GM12873 (cell line): Measurements from ENCODE around the gene CDNF.

Experiments
- CTCF ChIP-seq: IDR thresholded peaks from 2 replicates; pipeline ENCODE4 v1.5.1; 2012; ENCODE audit warnings: low read depth, mild to moderate bottlenecking, moderate library complexity, low read length, control low read depth; ENCODE audit not compliant: insufficient read depth; ENCODE audit errors: missing control alignments

CDNF gene

DNA sequence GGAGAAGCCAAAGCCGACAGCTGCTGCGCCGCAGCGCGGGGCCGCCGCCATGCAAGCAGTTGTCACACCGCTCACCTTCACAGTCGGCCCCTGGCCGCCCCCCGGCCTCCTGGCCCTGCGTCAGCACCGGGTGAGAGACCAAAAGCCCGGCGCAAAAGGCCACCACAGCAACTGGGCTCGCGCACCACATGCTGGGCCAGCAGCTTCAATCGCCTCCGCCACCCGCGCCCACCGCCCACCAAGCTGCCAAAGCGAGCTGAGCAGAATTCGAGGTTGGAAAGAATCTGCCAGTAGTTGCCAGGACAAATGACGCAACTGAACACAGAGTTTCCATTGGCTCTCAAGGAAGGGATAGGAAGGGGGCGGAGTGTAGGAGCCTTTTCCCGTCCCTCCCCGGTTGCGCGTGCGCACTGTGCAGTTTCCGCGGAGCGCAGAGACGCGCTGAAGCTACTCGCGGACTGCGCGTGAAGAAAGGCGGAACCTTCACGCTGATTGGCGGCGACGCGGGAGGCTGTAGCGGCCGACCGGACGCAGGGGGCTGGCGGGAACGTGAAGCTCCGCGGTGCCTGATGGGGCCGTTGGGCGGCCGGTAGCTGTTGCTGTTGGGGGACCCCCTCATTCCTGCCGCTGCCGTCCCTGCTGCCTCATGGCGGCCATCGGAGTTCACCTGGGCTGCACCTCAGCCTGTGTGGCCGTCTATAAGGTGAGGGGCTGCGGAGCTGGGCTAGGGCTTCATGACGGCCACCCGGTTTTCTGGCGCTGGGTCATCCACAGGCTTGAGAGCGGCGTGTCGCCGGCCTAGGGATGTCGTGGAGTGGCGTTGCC, at the start of gene CDNF, which contains the start of the genes HSPA14 and MSANTD7:
Gene CDNF, minus strand, starts transcription at position 281 of the 825 bp plus-strand sequence. Its CDS starts 91 bp downstream, at position 190.
Gene HSPA14, plus strand, starts transcription at position 550 of the 825 bp plus-strand sequence. Its CDS starts 97 bp downstream, at position 647.
Gene MSANTD7, plus strand, starts transcription at position 550 of the 825 bp plus-strand sequence. CDS start 3,979 bp downstream, outside the sequence.
- no peak for TF ChIP-seq CTCF

- TF ChIP-seq CTCF: no peak
Observed at GRCh38 chr10:14884082-14884481, 46.2 kb upstream of the CDNF start.

- no peak for TF ChIP-seq CTCF
Observed at GRCh38 chr10:14880229-14880628, 42.4 kb upstream of the CDNF start.

GRCh38 chr10:14879928-14880193, 42.0 kb upstream of the CDNF start:
- TF ChIP-seq CTCF: no peak

DNA sequence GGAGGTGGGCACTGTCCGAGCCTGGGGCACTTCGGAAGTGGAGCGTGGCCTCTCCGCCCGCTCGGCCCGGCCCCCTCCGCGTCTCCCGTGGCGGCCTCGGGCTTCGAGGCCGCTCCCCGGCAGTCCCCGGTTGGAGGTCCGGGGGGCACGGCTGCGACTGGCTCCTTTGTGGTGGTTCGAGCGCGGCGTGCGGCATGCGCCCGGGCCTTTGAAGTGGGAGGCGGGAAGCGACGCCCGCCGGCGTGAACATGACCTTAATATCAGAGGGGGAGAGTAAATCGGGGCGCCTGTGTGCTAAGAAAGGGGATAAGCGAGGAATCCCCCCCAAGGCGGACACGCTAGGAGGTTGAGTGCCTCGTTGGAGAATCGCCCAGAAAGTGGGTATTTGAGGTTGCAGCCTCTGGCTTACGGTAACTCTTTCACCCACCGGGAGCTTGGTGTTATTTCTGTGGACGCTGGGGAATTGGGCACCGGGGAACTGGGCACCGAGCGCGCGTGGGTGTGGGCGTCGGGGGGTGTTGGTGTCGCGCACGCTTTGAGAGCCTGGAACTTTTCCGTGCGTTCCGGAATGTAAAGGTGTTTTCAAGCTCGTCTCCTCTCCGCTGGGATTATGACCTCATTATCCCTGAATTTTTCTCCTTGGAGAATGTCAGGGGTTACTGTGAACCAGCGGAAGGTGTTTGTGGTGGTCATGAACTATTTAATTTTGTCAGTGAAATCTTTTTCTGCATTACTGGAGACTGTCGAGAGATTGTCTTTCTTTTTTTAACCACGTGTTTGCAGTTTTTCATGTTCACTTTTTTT, 41.5 kb upstream of the CDNF start:
- no peak for TF ChIP-seq CTCF

GRCh38 chr10:14878266-14879123, 40.7 kb upstream of the CDNF start, which contains the start of gene SUV39H2:
Gene SUV39H2, plus strand, starts transcription at chr10:14878866. Its CDS starts 23 bp downstream, at chr10:14878889.
- TF ChIP-seq CTCF: no peak
